Retina (tissue), 1 donor: ENCODE results near the gene SMIM9.

Experiments used
- DNase-seq: peaks from one replicate; pipeline ENCODE4 v3.0.0-alpha.2; 2016

Gene SMIM9

GRCh38 chrX:154813801-154814200 lies 20.7 kb downstream of the SMIM9 start:
- DNase-seq: no peak

GRCh38 chrX:154812341-154813101 lies 21.9 kb downstream of the SMIM9 start:
- DNase-seq: no peak

GRCh38 chrX:154809939-154810665 lies 24.4 kb downstream of the SMIM9 start:
- DNase-seq: no peak

GRCh38 chrX:154806837-154807501 lies 27.5 kb downstream of the SMIM9 start:
- DNase-seq: no peak

GRCh38 chrX:154805696-154806091 lies 28.8 kb downstream of the SMIM9 start:
- no peak for DNase-seq

GRCh38 chrX:154804957-154805695 lies 29.3 kb downstream of the SMIM9 start, which contains the start of gene MPP1:
MPP1 (minus strand) TSS chrX:154805485; CDS start chrX:154805373, 112 bp downstream.
- peak; percentile 87 for DNase-seq

GRCh38 chrX:154804261-154804956 lies 30.1 kb downstream of the SMIM9 start:
- no peak for DNase-seq

- no peak for DNase-seq
Measured at GRCh38 chrX:154802947-154803346, 31.5 kb downstream of the SMIM9 start.

GRCh38 chrX:154800478-154801210 lies 33.8 kb downstream of the SMIM9 start:
- DNase-seq: no peak

- peak; percentile 27 for DNase-seq
Measured at GRCh38 chrX:154799556-154800348, 34.7 kb downstream of the SMIM9 start.

GRCh38 chrX:154797006-154797405 lies 37.5 kb downstream of the SMIM9 start:
- no peak for DNase-seq

- no peak for DNase-seq
Measured at GRCh38 chrX:154795016-154795415, 39.4 kb downstream of the SMIM9 start.

- no peak for DNase-seq
Measured at GRCh38 chrX:154793084-154793795, 41.2 kb downstream of the SMIM9 start.

- DNase-seq: no peak
Measured at GRCh38 chrX:154791939-154792338, 42.5 kb downstream of the SMIM9 start.

- no peak for DNase-seq
Measured at GRCh38 chrX:154791467-154791866, 43.0 kb downstream of the SMIM9 start.

- DNase-seq: no peak
Measured at GRCh38 chrX:154785716-154786115, 48.7 kb downstream of the SMIM9 start.

- DNase-seq: no peak
Measured at GRCh38 chrX:154784149-154784995, 50.1 kb downstream of the SMIM9 start.

GRCh38 chrX:154780968-154781367 lies 53.5 kb downstream of the SMIM9 start:
- no peak for DNase-seq

GRCh38 chrX:154779261-154779660 lies 55.2 kb downstream of the SMIM9 start:
- no peak for DNase-seq
